Activated naive CD4-positive, alpha-beta T cell treated with anti-CD3 and anti-CD28 coated beads, Interleukin-2, amount 10 ng/mL, durations not matched to agents 7 days and 5 days (primary cell): ENCODE results near the gene WNT8B.

Experiments
- CTCF ChIA-PET: fragments of 350-600 bp; sonication (Branson Sonifier 250); formaldehyde crosslinking; loops from one replicate; lab custom pipeline; 2021; ENCODE audit warnings: antibody characterized with exemption; lab: Charles Lee
- DNase-seq: peaks from one replicate; pipeline ENCODE4 v3.0.0-alpha.2; 2020
- H3K27ac Mint-ChIP-seq: one replicate; pipeline ENCODE4 v1.8.0; 2021; ENCODE audit warnings: mild to moderate bottlenecking, moderate library complexity, mixed read lengths
- H3K27me3 Mint-ChIP-seq: one replicate; pipeline ENCODE4 v1.8.0; 2021; ENCODE audit warnings: mild to moderate bottlenecking, mixed read lengths
- H3K36me3 Mint-ChIP-seq: one replicate; pipeline ENCODE4 v1.8.0; 2021; ENCODE audit warnings: mixed read lengths
- H3K4me1 Mint-ChIP-seq: one replicate; pipeline ENCODE4 v1.8.0; 2021; ENCODE audit warnings: mixed read lengths
- H3K4me3 Mint-ChIP-seq: one replicate; pipeline ENCODE4 v1.8.0; 2021; ENCODE audit warnings: mild to moderate bottlenecking, moderate library complexity, mixed read lengths
- H3K9me3 Mint-ChIP-seq: one replicate; pipeline ENCODE4 v1.8.0; 2021; ENCODE audit warnings: mixed read lengths

The WNT8B gene

GRCh38 chr10:100515612-100516011 is 52.8 kb downstream of the WNT8B start:
- H3K4me3 Mint-ChIP-seq: no peak overlapping the region
- peaks cover 67% of the 10 kb centered on the region for H3K4me1 Mint-ChIP-seq
- H3K36me3 Mint-ChIP-seq: peaks cover 52% of the 10 kb centered on the region
- H3K27ac Mint-ChIP-seq: no peak overlapping the region
- CTCF ChIA-PET: interaction anchor here (0.7 to 12.3 kb wide), 8 partner anchors 11 to 344 kb away, joined by 3 to 206 read pairs (median 4); no protein-coding TSS in a partner anchor
- no peak for DNase-seq
- no peaks in the 10 kb centered on the region for H3K27me3 Mint-ChIP-seq
- H3K9me3 Mint-ChIP-seq: no peaks in the 10 kb centered on the region

GRCh38 chr10:100516847-100517246 is 54.0 kb downstream of the WNT8B start:
- Mint-ChIP-seq H3K4me1 (peaks cover 54% of the 10 kb centered on the region), H3K27me3 (no peaks in the 10 kb centered on the region), H3K4me3 (no peak overlapping the region), H3K9me3 (no peaks in the 10 kb centered on the region), H3K27ac (no peak overlapping the region), H3K36me3 (peaks cover 56% of the 10 kb centered on the region)
- no peak for DNase-seq
- CTCF ChIA-PET: interaction anchor here (1.2 to 7.6 kb wide), 8 partner anchors 7 to 178 kb away, joined by 3 to 108 read pairs (median 36); no protein-coding TSS in a partner anchor

DNA sequence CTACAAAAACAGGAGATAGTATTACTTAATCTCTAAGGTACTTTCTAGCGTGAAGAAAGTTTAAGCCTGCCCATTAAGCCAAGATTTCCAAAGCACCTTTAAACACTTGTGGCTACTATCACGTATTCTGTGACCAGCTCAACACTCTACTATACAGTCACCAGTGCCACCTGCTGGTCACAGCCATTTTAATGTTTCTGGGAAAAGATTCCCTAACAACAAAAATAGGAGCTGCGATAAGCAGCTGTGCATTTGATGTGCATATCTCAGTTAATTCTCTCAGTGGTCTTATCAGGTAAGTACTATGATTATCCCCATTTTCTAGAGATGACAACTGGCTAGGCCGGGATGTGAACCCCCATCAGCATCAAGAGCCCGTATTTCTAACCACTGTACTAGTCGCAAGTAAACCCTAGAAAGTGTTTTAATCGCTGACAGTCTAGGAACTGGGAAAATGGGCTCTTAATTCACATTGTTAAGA is 56.0 kb downstream of the WNT8B start:
- Mint-ChIP-seq H3K27ac (no peak overlapping the region), H3K4me1 (peaks cover 41% of the 10 kb centered on the region), H3K36me3 (peaks cover 50% of the 10 kb centered on the region), H3K4me3 (no peak overlapping the region), H3K9me3 (no peaks in the 10 kb centered on the region), H3K27me3 (no peaks in the 10 kb centered on the region)
- DNase-seq: peak; percentile 81
- CTCF ChIA-PET: interaction anchor here (0.6 to 7.6 kb wide), 35 partner anchors 9 to 666 kb away, joined by 3 to 108 read pairs (median 5); partner anchors contain the start of genes HIF1AN and SCD

- no peak for DNase-seq
- Mint-ChIP-seq H3K4me3 (no peak within 1 kb of the TSS), H3K27ac (peak within 1 kb of the TSS; percentile 33), H3K36me3 (peaks cover 50% of the 10 kb centered on the region), H3K27me3 (no peaks in the 10 kb centered on the region), H3K4me1 (peaks cover 39% of the 10 kb centered on the region), H3K9me3 (no peaks in the 10 kb centered on the region)
- CTCF ChIA-PET: interaction anchor here (0.6 to 7.6 kb wide), 30 partner anchors 8 to 215 kb away, joined by 3 to 108 read pairs (median 6); partner anchors contain the start of genes HIF1AN and SCD
Observed at GRCh38 chr10:100519311-100520051, 56.7 kb downstream of the WNT8B start, which contains the start of gene SEC31B. Gene SEC31B (minus strand): TSS chr10:100519861. CDS start chr10:100516952, 2,909 bp downstream.

GRCh38 chr10:100520811-100521210 is 58.0 kb downstream of the WNT8B start:
- H3K27ac Mint-ChIP-seq: peak overlapping the region; percentile 2
- CTCF ChIA-PET: interaction anchor here (1.2 to 7.6 kb wide), 6 partner anchors 11 to 184 kb away, joined by 3 to 108 read pairs (median 64); partner anchors contain the start of gene HIF1AN
- DNase-seq: no peak
- H3K27me3 Mint-ChIP-seq: no peaks in the 10 kb centered on the region
- no peaks in the 10 kb centered on the region for H3K9me3 Mint-ChIP-seq
- peaks cover 41% of the 10 kb centered on the region for H3K4me1 Mint-ChIP-seq
- H3K36me3 Mint-ChIP-seq: peaks cover 52% of the 10 kb centered on the region
- H3K4me3 Mint-ChIP-seq: no peak overlapping the region

- Mint-ChIP-seq H3K27ac (no peak overlapping the region), H3K4me1 (peaks cover 41% of the 10 kb centered on the region), H3K9me3 (no peaks in the 10 kb centered on the region), H3K27me3 (no peaks in the 10 kb centered on the region), H3K36me3 (peaks cover 57% of the 10 kb centered on the region), H3K4me3 (no peak overlapping the region)
- CTCF ChIA-PET: interaction anchor here (0.7 to 7.6 kb wide), 5 partner anchors 12 to 177 kb away, joined by 3 to 108 read pairs (median 6); no protein-coding TSS in a partner anchor
- DNase-seq: no peak
Observed at GRCh38 chr10:100522107-100522801, 59.4 kb downstream of the WNT8B start.

GRCh38 chr10:100522945-100523344 is 60.1 kb downstream of the WNT8B start:
- Mint-ChIP-seq H3K27me3 (no peaks in the 10 kb centered on the region), H3K4me1 (peaks cover 41% of the 10 kb centered on the region), H3K36me3 (peaks cover 53% of the 10 kb centered on the region), H3K9me3 (no peaks in the 10 kb centered on the region), H3K27ac (no peak overlapping the region), H3K4me3 (no peak overlapping the region)
- no peak for DNase-seq
- CTCF ChIA-PET: interaction anchor here (0.7 to 7.6 kb wide), 5 partner anchors 12 to 178 kb away, joined by 3 to 108 read pairs (median 6); no protein-coding TSS in a partner anchor

- Mint-ChIP-seq H3K27ac (no peak overlapping the region), H3K4me1 (peaks cover 36% of the 10 kb centered on the region), H3K9me3 (no peaks in the 10 kb centered on the region), H3K4me3 (no peak overlapping the region), H3K27me3 (no peaks in the 10 kb centered on the region), H3K36me3 (peaks cover 51% of the 10 kb centered on the region)
- DNase-seq: no peak
- CTCF ChIA-PET: interaction anchor here (1.5 to 3.4 kb wide), 5 partner anchors 11 to 91 kb away, joined by 3 to 12 read pairs (median 6); partner anchors contain the start of gene HIF1AN
Observed at GRCh38 chr10:100524206-100524605, 61.4 kb downstream of the WNT8B start.

DNA sequence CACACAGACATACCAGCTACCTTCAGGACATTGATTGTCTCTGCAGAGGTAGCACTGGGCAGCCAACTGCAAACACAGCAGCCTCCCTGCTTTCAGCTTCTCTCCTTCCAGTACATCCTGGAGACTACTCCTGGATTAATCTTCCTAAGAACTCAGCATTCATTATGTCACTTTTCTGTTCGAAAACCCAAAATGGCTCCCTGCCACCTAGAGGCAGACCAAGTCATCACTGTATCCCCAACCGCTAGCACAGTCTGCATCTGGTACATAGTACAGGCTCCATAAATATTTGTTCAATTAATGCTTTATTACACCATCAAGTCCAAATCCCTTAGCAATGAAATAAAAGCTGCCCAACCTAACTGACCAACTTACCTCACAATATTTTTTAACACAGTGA is 61.8 kb downstream of the WNT8B start:
- CTCF ChIA-PET: interaction anchor here (1.5 to 3.4 kb wide), 5 partner anchors 10 to 91 kb away, joined by 3 to 12 read pairs (median 6); partner anchors contain the start of gene HIF1AN
- no peak for DNase-seq
- Mint-ChIP-seq H3K36me3 (peaks cover 51% of the 10 kb centered on the region), H3K4me3 (no peak overlapping the region), H3K9me3 (no peaks in the 10 kb centered on the region), H3K27ac (no peak overlapping the region), H3K4me1 (peaks cover 35% of the 10 kb centered on the region), H3K27me3 (no peaks in the 10 kb centered on the region)

- H3K9me3 Mint-ChIP-seq: peaks cover 4% of the 10 kb centered on the region
- H3K27me3 Mint-ChIP-seq: no peaks in the 10 kb centered on the region
- CTCF ChIA-PET: interaction anchor here (0.7 to 3.9 kb wide), 4 partner anchors 7 to 19 kb away, joined by 3 to 32 read pairs (median 8); partner anchors contain the start of gene HIF1AN
- peak overlapping the region; percentile 82 for H3K4me3 Mint-ChIP-seq
- H3K27ac Mint-ChIP-seq: peak overlapping the region; percentile 93
- peaks cover 52% of the 10 kb centered on the region for H3K4me1 Mint-ChIP-seq
- DNase-seq: peak; percentile 27
- peaks cover 40% of the 10 kb centered on the region for H3K36me3 Mint-ChIP-seq
Observed at GRCh38 chr10:100528123-100528886, 65.5 kb downstream of the WNT8B start.

- H3K27me3 Mint-ChIP-seq: no peaks in the 10 kb centered on the region
- H3K36me3 Mint-ChIP-seq: peaks cover 33% of the 10 kb centered on the region
- peak overlapping the region; percentile 82 for H3K4me3 Mint-ChIP-seq
- CTCF ChIA-PET: interaction anchor here (3.9 kb wide), 1 partner anchor 12 kb away, joined by 32 read pairs; no protein-coding TSS in a partner anchor
- DNase-seq: no peak
- peak overlapping the region; percentile 93 for H3K27ac Mint-ChIP-seq
- peaks cover 4% of the 10 kb centered on the region for H3K9me3 Mint-ChIP-seq
- peaks cover 49% of the 10 kb centered on the region for H3K4me1 Mint-ChIP-seq
Observed at GRCh38 chr10:100528921-100529474, 66.2 kb downstream of the WNT8B start.

GRCh38 chr10:100529475-100530298 is 66.9 kb downstream of the WNT8B start, which contains the start of gene NDUFB8:
Gene NDUFB8 (minus strand): TSS chr10:100529871. CDS start chr10:100529851, 20 bp downstream.
- CTCF ChIA-PET: interaction anchor here (0.6 to 3.9 kb wide), 3 partner anchors 9 to 91 kb away, joined by 3 to 32 read pairs (median 3); no protein-coding TSS in a partner anchor
- no peaks in the 10 kb centered on the region for H3K27me3 Mint-ChIP-seq
- H3K27ac Mint-ChIP-seq: peak within 1 kb of the TSS; percentile 93
- DNase-seq: peak; percentile 90
- H3K4me3 Mint-ChIP-seq: peak within 1 kb of the TSS; percentile 82
- H3K4me1 Mint-ChIP-seq: peaks cover 48% of the 10 kb centered on the region
- peaks cover 4% of the 10 kb centered on the region for H3K9me3 Mint-ChIP-seq
- H3K36me3 Mint-ChIP-seq: peaks cover 29% of the 10 kb centered on the region
